DLD1 (cell line): ENCODE data around the gene RUNX1.

ENCODE experiments used
- in situ Hi-C: cut with HindIII; loops from 2 replicates; pipeline ENCODE4 v1.10.0; 2017; ENCODE audit warnings: low sequenced_read_pairs

The RUNX1 gene

GRCh38 chr21:34887105-34887442 is 162.0 kb downstream of the RUNX1 start:
- in situ Hi-C loops = loop anchor here (25.0 kb wide), 1 partner anchor 100 kb away; no protein-coding TSS in a partner anchor

GRCh38 chr21:34886240-34887104 is 162.6 kb downstream of the RUNX1 start:
- in situ Hi-C loops = loop anchor here (25.0 kb wide), 1 partner anchor 99 kb away; no protein-coding TSS in a partner anchor

- in situ Hi-C loops = loop anchor here (25.0 kb wide), 1 partner anchor 98 kb away; no protein-coding TSS in a partner anchor
Observed at GRCh38 chr21:34885626-34886239, 163.4 kb downstream of the RUNX1 start.

GRCh38 chr21:34885125-34885524 is 164.0 kb downstream of the RUNX1 start:
- in situ Hi-C loops = loop anchor here (25.0 kb wide), 1 partner anchor 98 kb away; no protein-coding TSS in a partner anchor

- in situ Hi-C loops = loop anchor here (25.0 kb wide), 1 partner anchor 97 kb away; no protein-coding TSS in a partner anchor
Observed at GRCh38 chr21:34884346-34884929, 164.7 kb downstream of the RUNX1 start.

DNA sequence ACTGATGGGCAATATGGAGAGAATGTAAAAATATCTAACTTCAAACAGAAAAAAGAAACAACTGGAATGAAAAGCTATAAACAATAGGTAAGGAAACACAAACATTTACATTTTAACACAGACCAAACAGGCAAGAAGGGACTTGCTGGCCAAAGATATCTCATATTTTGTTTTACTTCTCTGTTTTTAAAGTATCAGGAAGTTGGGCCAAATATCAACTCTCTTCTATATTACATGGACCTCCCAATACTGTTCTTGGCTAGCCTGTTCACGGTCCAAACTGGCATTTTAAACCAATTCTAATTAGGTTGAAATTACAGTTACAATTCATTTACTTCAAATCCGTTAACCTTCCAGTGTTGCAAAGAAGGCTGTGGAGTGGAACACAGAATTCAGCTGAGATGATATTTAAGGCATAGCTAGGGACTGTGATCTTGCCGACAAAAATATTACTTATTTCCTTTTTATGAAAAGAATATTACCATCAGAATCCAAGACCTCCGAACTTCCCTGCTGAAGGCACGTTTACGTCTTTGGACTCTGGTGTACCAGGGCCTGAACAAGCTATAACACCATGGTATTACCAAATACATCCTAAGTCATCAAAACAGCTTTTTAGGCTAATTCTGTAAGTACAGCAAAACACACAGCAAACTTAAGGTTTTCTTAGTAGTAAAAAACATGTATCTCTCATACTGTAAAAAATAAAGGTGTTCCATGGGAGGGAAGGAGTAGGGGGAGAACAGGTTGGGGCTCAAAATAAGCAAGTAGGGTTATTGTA is 165.4 kb downstream of the RUNX1 start:
- in situ Hi-C loops = loop anchor here (25.0 kb wide), 1 partner anchor 96 kb away; no protein-coding TSS in a partner anchor

DNA sequence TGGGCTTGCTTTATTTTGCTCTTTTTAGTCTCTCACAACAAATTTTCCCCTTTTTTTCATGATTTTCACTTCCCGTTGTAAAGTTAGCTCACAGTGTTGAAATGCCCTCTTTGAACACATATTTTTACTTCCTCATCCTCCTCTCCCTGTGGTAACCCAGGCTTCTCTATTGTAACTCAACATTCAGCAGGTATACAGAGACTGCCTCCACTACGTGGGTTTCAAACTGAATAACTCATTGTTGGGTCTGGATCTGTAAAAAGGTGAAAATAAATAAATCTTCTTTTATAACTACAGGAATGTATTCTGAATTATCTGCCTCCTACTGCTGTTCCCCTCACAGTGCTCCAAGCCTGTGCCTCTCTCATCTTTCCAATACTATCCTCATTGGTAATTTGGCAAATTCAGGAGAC is 166.4 kb downstream of the RUNX1 start:
- in situ Hi-C loops = loop anchor here (25.0 kb wide), 1 partner anchor 95 kb away; no protein-coding TSS in a partner anchor

DNA sequence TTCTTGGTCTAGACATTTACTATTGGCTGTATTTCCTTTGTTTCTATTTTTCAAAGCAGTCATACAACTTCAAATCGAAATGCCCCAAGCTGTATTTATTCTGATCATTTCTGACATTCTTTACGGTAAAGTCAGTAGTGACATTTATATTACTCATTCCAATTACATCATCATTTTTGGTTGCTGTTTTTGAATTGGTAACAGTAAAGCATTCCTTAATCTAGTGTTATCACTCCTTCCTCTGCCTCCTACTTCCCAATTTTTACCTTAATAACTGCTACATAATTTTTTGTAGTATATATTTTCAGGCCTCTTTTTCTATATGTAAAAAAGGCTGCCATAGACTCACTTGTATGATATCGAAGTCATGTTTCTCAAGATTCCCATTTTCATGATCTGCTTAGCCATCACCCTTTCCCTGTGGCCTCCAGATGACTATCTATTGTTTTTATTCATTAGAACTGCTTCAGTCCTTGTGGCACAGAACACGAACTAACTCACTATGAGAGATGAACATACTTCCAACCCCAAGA is 167.2 kb downstream of the RUNX1 start:
- in situ Hi-C loops = loop anchor here (25.0 kb wide), 1 partner anchor 95 kb away; no protein-coding TSS in a partner anchor

DNA sequence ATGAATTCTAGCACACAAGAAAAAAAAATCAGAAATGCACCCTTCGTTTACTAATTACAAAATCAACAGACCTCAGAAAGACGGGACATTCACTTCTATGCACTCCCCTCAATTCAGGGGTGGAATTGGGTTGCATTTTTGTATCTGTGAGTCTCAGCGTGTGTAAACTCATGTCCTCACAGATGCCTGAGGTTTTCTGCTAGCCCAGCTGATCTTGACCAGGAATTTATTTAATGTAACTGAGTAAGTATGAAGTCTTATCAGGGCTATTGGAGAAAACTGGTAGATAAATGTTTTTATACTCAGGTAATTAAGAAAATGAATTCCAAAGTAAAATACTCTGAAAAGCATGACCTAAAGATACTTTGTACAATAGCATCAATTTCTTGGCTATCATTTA is 167.7 kb downstream of the RUNX1 start:
- in situ Hi-C loops = loop anchor here (25.0 kb wide), 1 partner anchor 94 kb away; no protein-coding TSS in a partner anchor

GRCh38 chr21:34880401-34880800 is 168.7 kb downstream of the RUNX1 start:
- in situ Hi-C loops = loop anchor here (25.0 kb wide), 1 partner anchor 93 kb away; no protein-coding TSS in a partner anchor

- in situ Hi-C loops = loop anchor here (25.0 kb wide), 1 partner anchor 92 kb away; no protein-coding TSS in a partner anchor
Observed at GRCh38 chr21:34878940-34879339, 170.2 kb downstream of the RUNX1 start.

DNA sequence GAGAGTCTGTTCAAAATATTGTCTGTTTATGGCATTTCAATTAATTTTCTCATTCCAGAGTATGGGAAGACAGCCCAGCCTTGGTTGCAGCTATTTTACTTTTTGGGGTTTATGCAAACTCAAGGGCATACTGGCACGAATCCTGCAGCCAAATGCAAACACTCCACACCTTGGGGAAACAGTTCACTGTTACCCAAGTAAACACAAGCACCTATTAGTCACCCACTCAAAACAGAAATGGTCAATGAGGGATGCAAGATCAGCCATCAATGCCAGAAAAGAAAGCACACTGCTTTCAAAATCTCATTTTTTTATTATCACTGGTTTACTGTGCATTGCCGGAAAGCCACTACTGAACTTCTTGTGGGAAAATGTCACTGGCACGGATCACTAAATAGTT is 170.6 kb downstream of the RUNX1 start:
- in situ Hi-C loops = loop anchor here (25.0 kb wide), 1 partner anchor 91 kb away; no protein-coding TSS in a partner anchor

- in situ Hi-C loops = loop anchor here (25.0 kb wide), 1 partner anchor 90 kb away; no protein-coding TSS in a partner anchor
Observed at GRCh38 chr21:34877485-34878128, 171.5 kb downstream of the RUNX1 start.

GRCh38 chr21:34875830-34876229 is 173.3 kb downstream of the RUNX1 start:
- in situ Hi-C loops = loop anchor here (25.0 kb wide), 1 partner anchor 89 kb away; no protein-coding TSS in a partner anchor

DNA sequence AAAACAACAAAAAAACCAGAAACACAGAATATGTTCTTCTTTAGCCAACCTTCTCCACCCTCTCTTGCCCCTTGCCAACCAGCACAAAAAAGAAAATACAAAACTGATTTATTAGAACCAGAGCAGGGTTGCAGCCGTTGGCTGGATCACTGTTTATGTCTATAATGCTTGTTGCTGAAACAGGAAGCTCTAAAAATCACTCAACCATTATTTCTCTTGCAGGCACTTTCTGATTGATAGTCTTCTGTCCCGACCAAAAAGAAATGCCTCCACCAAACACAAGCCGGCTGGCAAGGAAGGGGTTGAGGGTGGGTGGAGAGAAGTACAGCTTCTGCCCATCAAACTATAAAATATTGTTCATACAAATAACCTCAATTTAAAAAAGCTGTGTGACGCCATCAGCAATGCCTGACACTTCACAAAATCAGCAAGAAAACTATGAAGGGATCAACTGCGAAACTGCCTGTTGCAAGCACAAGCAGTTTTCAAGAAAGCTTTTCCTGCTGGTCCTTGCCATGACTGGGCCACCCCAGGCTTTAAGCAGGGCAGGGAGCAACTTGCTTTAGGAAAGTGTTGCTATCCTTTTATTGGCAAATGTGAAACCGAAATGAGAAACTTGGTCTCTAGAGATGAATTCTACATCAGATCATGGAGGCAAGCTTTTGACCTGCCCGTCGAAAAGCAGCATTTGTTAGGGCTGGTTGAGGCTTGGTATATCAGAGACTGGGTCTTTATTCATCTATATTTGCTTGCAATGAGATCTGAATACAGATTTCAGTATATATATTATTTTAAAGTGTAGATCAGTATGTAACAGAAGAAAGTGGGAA is 174.2 kb downstream of the RUNX1 start:
- in situ Hi-C loops = loop anchor here (25.0 kb wide), 1 partner anchor 88 kb away; no protein-coding TSS in a partner anchor

GRCh38 chr21:34871026-34871908 is 177.8 kb downstream of the RUNX1 start:
- in situ Hi-C loops = no loop called here

GRCh38 chr21:34870246-34870645 is 178.9 kb downstream of the RUNX1 start:
- in situ Hi-C loops = no loop called here
